Nephron (organoid): Measurements from ENCODE around the gene MAST3.
"Not testable (repeated sequence)": the region's sequence is repeated elsewhere in the genome, so short reads cannot be mapped to it uniquely, and the experiment has no call there.

ENCODE experiments used
- H3K27ac Mint-ChIP-seq, 3 experiments: 2 replicates each; pipeline ENCODE4 v1.8.0; 2020; ENCODE audit warnings: mixed read lengths in 3 of 3, mild to moderate bottlenecking in 2 of 3, moderate library complexity in 1 of 3
- H3K27me3 Mint-ChIP-seq: 2 replicates; pipeline ENCODE4 v1.8.0; 2021; ENCODE audit warnings: low read depth, mild to moderate bottlenecking, moderate library complexity, mixed read lengths
- H3K36me3 Mint-ChIP-seq: 2 replicates; pipeline ENCODE4 v1.8.0; 2020; ENCODE audit warnings: low read depth, mixed read lengths
- H3K4me1 Mint-ChIP-seq: 2 replicates; pipeline ENCODE4 v1.8.0; 2020; ENCODE audit warnings: mixed read lengths
- H3K4me3 Mint-ChIP-seq, 3 experiments: 2 replicates each; pipeline ENCODE4 v1.8.0; 2020; ENCODE audit warnings: mild to moderate bottlenecking in 3 of 3, mixed read lengths in 3 of 3, moderate library complexity in 2 of 3
- H3K9me3 Mint-ChIP-seq: 2 replicates; pipeline ENCODE4 v1.8.0; 2020; ENCODE audit warnings: mixed read lengths
- CTCF ChIP-seq, 3 experiments: fragments of 200-600 bp; sonication (generic); IDR thresholded peaks; one replicate each; pipeline ENCODE4 v1.5.0; 2021; ENCODE audit warnings: antibody characterized with exemption in 3 of 3; ENCODE audit not compliant: unreplicated experiment in 3 of 3

MAST3 gene

DNA sequence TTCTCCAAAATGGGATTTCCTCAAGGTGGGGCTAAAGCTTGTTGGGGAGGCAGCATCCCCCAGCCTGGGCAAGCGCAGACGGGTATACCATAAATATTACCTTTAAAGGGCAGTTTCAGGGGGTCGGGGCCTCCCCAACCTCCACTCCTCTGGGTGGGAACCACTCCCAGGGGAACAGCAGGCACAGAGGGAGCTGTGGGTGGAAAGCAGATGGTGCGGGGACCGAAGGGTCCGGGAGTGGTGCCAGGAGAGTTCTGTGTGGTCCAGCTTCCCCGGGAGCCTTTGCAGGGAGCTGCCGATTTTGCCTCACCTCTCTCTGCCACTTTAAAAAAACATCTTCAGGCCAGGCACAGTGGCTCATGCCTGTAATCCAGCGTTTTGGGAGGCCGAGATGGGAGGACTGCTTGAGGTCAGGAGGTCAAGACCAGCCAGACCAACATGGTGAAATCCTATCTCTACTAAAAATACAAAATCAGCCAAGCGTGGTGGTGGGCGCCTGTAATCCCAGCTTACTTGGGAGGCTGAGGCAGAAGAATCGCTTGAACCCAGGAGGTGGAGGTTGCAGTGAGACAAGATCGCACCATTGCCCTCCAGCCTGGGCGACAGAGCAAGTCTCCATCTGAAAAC is 5.5 kb downstream of the MAST3 start:
- Mint-ChIP-seq H3K4me3 (no peak overlapping the region), H3K27me3 (peaks cover 42% of the 10 kb centered on the region), H3K4me1 (peaks cover 18% of the 10 kb centered on the region), H3K36me3 (no peaks in the 10 kb centered on the region), H3K9me3 (no peaks in the 10 kb centered on the region), H3K27ac (no peak overlapping the region)
- TF ChIP-seq CTCF (IDR thresholded peaks at IDR 0.05; ENCODE audit: unreplicated experiment in 3 of 3), result no peak

DNA sequence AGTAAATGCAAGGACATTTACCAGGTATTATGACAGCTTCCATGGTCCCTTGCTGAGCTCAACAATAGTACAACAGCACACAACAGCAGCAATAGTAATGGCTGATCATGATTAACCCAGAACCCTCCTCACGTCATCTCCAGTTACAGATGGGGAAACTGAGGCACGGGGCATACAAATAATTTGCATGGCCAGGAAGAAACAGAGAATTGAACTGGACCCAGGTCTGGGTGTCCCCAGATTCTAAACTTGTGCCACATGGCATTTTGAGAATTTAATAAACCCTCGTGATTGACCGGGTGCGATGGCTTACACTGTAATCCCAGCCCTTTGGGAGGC is 7.2 kb downstream of the MAST3 start:
- no peak for TF ChIP-seq CTCF (IDR thresholded peaks at IDR 0.05; ENCODE audit: unreplicated experiment in 3 of 3)
- Mint-ChIP-seq H3K36me3 (no peaks in the 10 kb centered on the region), H3K27me3 (peaks cover 33% of the 10 kb centered on the region), H3K9me3 (no peaks in the 10 kb centered on the region), H3K4me1 (peaks cover 16% of the 10 kb centered on the region), H3K27ac (peak overlapping the region in 2 of 3 experiments; percentile 26 to 51), H3K4me3 (peak overlapping the region; percentile 69 to 75 (median 72))

DNA sequence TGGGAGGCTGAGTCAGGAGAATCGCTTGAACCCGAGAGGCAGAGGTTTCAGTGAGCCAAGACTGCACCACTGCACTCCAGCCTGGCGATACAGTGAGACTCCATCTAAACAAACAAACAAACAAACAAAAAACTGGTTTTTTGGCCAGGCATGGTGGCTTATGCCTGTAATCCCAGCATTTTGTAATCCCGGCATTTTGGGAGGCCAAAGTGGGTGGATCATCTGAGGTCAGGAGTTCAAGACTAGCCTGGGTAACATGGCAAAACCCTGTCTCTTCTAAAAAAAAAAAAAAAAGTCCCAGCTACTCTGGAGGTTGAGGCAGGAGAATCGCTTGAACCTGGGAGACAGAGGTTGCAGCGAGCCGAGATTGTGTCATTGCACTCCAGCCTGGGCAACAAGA is 7.7 kb downstream of the MAST3 start:
- H3K27me3 Mint-ChIP-seq, result peaks cover 29% of the 10 kb centered on the region
- H3K9me3 Mint-ChIP-seq, H3K27ac Mint-ChIP-seq, H3K4me3 Mint-ChIP-seq, H3K36me3 Mint-ChIP-seq: not testable (repeated sequence)
- peaks cover 16% of the 10 kb centered on the region for H3K4me1 Mint-ChIP-seq

DNA sequence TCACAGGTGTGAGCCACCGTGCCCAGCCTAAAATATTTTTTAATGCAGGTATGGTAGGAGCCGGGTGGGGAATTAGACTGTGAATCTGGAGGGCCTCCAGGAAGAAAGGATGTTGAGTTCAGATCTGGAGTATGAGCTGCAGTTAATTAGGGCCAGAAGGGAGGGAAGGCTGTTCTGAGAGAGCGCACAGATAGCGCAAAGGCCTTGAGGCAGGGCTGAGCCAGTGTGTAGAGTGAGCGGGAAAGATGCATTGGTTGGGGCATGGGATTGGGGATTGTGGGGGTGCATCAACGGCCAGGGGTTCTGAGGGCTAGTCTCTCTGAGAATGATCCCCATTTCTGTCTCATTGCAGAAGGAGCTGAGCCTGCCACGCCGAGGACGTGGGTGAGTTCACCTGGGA is 9.7 kb downstream of the MAST3 start:
- peaks cover 21% of the 10 kb centered on the region for H3K27me3 Mint-ChIP-seq
- H3K4me1 Mint-ChIP-seq, result peaks cover 7% of the 10 kb centered on the region
- no peak overlapping the region for H3K27ac Mint-ChIP-seq

GRCh38 chr19:18108897-18109296 is 11.3 kb downstream of the MAST3 start:
- no peaks in the 10 kb centered on the region for H3K9me3 Mint-ChIP-seq
- H3K4me3 Mint-ChIP-seq, result peak overlapping the region; percentile 83
- peaks cover 20% of the 10 kb centered on the region for H3K27me3 Mint-ChIP-seq
- H3K36me3 Mint-ChIP-seq, result no peaks in the 10 kb centered on the region
- peaks cover 7% of the 10 kb centered on the region for H3K4me1 Mint-ChIP-seq
- TF ChIP-seq CTCF (IDR thresholded peaks at IDR 0.05; ENCODE audit: unreplicated experiment in 3 of 3), result no peak
- H3K27ac Mint-ChIP-seq, result peak overlapping the region; percentile 32 to 87 (median 78)

More for the DNA sequence above, 9.7 kb downstream of the MAST3 start:
- Mint-ChIP-seq H3K9me3 (no peaks in the 10 kb centered on the region), H3K36me3 (no peaks in the 10 kb centered on the region), H3K4me3 (peak overlapping the region; percentile 19 to 37 (median 33))
- TF ChIP-seq CTCF (IDR thresholded peaks at IDR 0.05; ENCODE audit: unreplicated experiment in 3 of 3), result no peak

GRCh38 chr19:18109341-18109732 is 11.8 kb downstream of the MAST3 start:
- Mint-ChIP-seq H3K4me1 (peaks cover 7% of the 10 kb centered on the region), H3K27ac (peak overlapping the region; percentile 32 to 87 (median 78)), H3K9me3 (no peaks in the 10 kb centered on the region), H3K27me3 (peaks cover 20% of the 10 kb centered on the region), H3K4me3 (peak overlapping the region; percentile 83), H3K36me3 (no peaks in the 10 kb centered on the region)
- no peak for TF ChIP-seq CTCF (IDR thresholded peaks at IDR 0.05; ENCODE audit: unreplicated experiment in 3 of 3)
